NCI-H2029 treated with DMSO at 0.1 percent for 48 hours (cell line): ENCODE results near the gene GIMAP7.
"Not testable (repeated sequence)": the region's sequence is repeated elsewhere in the genome, so short reads cannot be mapped to it uniquely, and the experiment has no call there.

Experiments used
- DNase-seq: peaks from one replicate; lab custom pipeline; 2025; lab: John Stamatoyannopoulos, UW

GIMAP7 gene

DNA sequence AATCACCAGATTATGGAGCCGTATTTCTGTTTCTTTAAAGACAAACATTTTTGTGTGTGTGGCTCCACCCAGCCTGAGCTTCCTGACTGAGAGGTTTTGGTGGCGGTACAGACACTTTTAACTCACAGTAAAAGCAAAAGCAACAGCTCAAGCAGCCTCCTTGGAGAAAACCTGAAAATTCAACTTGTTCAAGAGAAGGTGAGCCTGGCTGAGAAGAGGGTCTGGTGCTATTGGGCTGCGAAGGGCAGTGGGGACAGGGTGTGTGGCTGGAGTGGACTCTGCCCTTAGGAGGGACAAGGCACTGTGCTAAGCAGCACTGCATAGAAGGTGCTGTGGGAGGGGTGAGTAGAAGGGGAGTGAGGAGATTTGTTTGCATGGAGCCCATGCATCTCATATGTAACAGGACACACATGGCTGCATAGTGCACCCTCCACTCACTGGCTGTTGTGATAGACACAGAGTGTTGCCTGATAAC is at the start of gene GIMAP7:
TSS of gene GIMAP7 (plus strand) at position 125 of the 475 bp plus-strand sequence. CDS start 5,103 bp downstream, outside the sequence.
- no peak for DNase-seq

DNA sequence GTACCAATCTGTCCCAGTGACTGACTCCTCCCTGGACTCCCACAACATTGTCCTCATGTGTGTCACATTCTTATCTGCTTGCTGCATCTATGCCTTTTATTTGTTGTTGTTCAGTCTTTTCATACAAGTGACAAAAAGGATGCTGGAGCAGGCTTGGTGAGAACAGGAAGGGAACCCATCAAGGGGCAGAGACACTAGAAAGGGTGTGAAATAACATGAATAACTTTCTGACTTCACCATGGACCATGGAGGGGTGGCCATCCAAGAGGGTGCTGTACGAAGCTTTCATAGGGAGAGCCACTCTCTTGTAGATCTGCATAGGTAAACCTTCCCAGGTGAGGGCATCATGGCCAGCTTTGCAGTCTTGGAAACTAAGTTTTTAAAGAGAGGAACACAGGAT is 49.7 kb upstream of the GIMAP7 start:
- DNase-seq, result no peak

DNA sequence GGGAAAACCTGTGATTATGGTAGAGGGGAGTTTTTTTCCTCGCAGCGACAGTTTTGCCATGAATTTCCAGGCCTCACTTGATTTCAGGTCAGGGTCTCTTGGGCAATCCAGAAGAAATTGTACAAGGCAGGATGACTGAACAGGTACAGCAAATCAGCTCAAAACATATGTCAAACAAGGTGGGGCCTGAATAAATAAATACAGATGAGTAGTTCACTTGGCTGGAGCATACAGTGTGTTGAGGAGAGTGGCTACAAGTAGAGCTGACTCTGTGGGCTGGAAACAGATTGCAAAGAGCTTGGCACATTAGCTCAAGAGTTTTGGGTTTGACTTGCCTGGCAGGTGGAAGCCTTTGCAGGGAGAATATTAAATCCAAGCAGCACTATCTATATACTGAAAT is 49.3 kb upstream of the GIMAP7 start:
- DNase-seq, result no peak

DNA sequence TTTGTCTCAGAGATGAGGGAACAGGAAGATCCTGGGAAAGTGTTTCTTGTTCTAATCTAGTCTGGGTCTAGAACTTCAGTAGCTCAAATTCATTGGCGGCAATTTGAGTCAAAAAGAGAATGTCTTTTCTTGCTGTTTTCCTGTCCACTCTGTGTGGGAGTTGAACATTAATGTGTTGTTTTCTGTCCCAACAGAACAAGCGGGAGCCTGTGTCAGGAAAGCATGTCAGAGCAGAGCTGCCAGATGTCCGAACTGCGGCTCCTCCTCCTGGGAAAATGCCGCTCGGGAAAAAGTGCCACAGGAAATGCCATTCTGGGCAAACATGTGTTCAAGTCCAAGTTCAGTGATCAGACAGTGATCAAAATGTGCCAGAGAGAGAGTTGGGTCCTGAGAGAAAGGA is 48.2 kb upstream of the GIMAP7 start:
- no peak for DNase-seq

DNA sequence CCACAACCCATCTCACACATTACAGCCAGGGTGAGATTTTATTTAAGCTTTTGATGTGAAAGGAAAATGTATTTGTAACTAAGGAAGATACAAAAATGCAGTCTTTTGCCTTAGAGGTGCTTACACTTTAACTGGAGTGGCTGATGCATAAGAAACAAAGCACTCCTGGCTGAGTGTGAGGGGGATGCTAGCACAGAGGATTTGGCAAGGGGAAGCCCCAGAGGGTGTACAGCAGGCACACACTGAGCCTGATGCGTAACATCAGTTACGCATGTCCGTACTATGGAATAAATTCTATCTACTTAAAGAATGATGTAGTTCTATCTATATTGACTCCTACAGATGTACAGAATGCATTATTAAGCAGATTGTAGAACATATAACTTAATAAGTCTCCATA is 46.4 kb upstream of the GIMAP7 start:
- DNase-seq, result no peak

DNA sequence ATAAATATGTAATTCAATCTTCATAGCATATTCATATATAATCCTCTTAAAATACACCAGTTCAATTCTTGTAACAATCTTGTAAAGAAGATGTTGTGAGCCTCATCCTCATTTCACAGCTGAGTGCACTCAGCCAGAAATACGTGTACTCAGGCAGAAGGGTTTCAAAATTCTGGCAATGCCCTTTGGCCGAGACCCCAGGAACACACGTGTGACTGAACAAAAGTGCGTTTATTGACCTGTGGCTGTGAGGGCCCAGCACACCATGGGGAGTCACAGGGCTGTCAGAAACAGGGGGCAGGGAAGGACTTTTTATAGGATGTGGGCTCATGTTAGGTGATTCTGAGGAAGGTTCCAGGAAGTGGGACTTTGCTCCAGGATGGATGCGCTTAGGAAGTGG is 42.8 kb upstream of the GIMAP7 start:
- no peak for DNase-seq

DNA sequence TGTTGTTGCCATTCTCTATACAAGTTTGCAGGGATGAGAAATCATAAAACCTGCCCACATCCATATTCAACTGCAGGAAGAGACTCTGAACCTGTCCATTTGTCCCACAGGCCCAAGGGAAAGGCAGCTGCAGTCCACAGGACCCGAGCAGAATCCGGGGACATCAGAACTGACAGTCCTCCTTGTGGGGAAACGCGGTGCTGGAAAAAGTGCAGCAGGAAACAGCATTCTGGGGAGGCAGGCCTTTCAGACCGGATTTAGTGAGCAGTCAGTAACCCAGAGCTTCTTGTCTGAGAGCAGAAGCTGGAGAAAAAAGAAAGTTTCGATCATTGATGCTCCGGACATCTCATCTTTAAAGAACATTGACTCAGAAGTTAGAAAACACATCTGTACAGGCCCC is 40.8 kb upstream of the GIMAP7 start:
- DNase-seq, result no peak

DNA sequence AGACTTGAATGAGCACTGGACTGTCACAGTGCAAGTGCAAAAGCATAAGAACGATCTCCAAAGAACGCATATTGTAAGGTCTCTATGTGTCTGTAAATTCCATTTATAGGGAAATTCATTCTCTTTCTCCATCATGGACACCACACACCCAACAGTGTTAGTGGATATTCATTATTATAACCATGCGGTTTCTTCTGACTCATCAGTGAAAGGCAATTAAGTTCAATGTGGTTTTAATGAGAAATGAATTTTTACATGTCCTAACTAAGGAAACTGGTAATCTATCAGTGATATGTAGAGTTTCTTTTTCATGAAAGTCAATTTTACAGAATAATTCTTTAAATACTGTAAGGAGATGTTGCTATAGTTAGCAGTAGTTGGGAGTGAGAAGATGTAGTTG is 38.4 kb upstream of the GIMAP7 start:
- no peak for DNase-seq

DNA sequence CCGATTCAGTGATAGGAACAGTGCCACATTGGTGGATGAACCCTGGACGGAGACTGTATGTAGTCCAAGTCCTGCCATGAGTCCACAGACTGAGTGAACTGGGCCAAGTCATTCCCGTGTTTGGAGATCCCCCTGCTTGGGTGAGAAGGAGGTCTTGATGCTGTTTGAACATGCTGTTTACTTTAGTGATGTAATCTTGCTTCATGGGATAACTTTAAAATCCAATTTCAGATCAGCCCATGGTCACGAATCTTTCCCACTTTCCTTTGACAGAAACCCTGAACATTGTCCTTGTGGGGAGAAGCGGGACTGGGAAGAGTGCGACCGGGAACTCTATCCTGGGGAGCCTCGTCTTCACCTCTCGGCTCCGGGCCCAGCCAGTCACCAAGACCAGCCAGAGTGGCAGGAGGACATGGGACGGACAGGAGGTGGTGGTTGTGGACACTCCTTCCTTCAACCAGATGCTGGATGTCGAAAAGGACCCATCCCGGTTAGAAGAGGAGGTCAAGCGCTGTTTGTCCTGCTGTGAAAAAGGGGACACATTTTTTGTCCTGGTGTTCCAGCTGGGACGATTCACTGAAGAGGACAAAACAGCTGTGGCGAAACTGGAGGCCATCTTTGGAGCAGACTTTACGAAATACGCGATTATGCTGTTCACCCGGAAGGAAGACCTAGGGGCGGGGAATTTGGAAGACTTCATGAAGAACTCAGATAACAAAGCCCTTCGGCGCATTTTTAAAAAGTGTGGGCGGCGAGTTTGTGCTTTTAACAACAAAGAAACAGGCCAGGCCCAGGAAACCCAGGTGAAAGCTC is 37.6 kb upstream of the GIMAP7 start:
- no peak for DNase-seq

DNA sequence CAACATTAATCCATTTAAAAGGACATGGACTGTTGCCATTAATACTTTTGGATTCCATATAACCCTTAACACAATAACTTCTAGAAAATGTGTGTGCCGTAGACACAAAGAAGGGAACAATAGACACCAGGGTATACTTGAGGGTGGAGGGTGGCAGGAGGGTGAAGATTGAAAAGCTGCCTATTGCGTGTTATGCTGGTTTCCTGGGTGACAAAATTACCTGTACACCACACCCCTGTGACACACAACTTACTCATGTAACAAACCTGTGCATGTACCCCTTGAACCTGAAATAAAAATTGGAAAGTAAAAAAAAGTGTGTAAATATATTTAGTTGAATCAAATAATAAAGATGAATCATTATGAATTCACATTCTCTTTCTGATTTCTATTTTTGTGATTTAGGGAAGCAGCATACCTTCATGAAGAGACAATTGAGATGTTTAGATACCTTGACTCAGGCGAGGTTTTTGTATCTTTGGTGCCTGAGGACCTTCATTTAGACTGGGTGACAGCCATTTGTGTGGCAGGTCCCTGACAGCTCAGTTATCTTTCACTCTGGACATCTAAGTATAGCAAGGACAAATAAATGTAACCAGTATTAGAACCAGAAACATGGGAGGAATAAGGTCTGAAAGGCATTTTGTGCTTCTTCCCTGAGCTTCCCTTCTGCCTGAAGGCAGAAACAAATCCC is 35.5 kb upstream of the GIMAP7 start:
- no peak for DNase-seq

DNA sequence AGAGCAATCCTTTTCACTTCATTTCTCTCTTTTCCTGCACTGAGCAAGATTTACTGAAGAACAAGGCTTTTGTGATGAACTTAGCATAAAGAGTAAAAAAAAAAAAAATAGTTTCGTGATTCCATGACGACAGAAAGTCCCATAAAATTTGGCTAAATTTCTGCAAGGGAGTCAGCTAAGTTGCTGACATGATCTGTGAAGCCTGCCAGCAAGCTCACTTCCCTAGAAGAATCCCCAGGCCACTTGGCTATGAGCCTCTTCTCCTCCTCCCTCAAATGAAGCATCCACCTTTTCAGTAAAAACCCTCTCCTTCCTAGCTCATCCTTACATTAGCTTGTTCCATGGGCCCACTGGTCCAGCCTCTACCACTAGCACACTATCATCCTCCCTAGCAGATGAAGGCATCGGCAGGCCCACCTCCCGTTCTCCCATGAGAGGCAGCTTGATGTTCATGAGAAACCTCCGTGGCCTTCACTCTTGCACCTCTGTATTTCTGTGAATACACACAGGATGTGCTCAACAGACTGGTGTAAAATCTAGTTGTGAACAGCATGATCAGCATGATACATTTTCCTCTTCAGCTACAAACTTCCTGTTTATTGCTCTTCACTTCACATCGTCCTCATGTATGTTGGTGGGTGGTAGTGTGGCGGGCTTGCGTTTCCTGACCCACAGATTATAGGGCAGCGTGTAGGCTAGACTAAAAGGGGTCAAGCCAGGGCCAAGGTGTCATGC is 33.3 kb upstream of the GIMAP7 start:
- no peak for DNase-seq

DNA sequence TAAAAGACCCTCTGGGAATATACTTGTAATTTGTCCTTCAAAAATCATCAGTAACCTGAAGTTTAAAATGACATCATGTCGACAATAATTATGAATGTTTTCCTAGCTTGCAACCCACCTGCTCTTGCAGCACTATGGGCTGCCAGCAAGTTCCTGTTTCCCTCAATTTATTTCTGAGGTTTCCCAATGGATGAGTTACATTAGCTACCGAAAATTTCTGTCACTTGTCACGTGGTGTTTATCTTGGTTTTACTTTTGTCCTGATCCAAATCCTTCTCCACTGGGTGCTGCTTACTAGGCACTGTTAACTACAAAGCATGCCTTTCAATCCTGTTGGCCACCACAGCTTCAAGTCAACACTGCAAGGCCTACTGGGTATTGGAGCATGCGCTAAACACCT is 32.8 kb upstream of the GIMAP7 start:
- no peak for DNase-seq

DNA sequence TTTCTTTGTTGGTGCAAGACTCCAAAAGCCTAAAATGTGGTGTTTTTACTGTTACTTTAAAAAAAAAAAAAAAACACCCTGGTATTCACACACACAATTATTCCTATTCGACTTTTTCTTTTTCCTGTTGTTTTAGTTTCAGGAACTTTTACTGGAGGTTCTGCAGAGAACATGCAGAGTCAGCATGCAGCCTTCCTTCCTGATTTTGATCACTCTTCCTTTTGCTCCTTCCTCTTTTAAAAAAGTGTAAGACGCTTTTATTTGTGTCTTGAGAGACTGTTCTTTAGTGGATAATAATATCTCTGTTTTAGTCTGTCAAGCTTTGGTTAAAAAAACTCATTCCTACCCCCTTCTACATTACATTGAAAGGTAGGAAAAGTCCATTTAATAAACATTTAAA is 31.2 kb upstream of the GIMAP7 start:
- DNase-seq, result not testable (repeated sequence)

DNA sequence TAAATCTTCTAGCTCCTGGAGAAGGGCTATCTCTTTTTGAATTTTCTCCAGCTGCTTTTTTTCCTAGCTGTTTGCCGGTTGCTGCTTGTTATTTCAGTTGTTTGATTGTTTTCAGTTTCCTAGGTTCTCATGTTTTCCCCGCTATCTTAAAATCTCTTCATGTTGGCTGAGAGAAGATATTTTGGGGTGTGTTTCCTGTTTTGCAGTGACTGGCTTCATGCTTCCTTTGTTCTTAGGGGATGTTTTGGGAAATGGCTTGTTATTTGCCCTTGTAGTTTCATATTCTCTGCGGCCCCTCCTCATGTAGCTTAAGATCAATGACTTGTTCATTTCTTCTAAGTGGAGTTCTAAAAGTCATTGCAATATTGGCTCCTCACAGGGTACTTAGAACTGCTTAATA is 30.6 kb upstream of the GIMAP7 start:
- not testable (repeated sequence) for DNase-seq

DNA sequence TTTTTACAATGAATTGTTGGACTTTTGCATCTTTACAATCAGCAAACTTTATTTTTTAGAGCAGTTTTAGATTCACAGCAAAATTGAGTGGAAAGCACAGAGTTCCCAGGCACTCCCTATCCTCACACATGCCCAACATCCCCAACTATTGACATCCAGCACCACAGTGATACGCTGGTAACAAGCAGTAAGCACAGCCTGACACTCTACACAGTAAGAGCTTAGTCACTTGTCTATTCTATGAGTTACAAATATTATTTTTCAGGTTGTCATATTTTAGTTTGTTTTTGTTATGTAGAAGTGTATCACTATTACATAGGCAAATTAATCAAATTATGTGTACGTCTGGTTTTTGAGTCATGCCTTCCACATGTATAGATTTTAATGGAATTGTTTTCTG is 27.0 kb upstream of the GIMAP7 start:
- no peak for DNase-seq

DNA sequence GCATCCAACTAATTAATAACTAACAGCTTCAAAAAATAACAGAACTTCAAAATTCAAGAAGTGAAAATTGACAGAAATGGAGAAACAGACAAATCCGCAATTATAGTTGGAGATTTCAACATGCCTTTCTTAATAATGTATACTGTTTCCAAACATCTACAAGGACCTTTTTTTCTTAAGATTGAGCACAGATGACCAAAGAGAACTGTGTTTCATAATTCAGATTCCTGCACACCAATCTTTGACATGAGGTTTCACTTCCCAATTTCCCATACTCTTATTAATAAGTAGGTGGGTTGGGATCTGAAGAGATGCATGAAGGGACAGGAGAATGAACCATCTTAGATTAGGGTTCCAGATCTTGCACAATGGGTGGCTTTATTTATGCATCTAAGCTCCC is 24.9 kb upstream of the GIMAP7 start:
- DNase-seq, result no peak

DNA sequence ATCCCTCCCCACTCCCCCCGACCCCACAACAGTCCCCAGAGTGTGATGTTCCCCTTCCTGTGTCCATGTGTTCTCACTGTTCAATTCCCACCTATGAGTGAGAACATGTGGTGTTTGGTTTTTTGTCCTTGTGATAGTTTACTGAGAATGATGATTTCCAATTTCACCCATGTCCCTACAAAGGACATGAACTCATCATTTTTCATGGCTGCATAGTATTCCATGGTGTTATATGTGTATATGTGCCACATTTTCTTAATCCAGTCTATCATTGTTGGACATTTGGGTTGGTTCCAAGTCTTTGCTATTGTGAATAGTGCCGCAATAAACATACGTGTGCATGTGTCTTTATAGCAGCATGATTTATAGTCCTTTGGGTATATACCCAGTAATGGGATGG is 21.2 kb upstream of the GIMAP7 start:
- DNase-seq, result not testable (repeated sequence)

DNA sequence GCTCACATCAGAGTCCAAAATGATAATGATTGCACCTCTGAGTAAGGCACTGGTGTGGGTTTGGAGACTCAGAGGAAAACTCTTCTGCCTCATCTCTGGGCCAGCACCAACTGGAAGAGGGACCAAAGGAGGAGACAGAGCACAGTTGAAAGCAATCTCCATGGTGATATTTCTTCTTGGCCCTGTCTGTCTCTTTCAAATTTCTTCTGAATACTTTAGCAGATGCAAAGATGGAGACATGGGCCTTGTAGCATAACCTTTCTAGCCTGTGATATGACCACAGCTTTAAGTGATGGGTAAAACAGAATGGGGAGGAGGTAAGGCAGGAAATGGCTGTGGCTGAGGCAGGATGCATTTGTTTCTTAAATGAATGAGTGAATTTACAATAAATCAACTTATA is 12.2 kb upstream of the GIMAP7 start:
- no peak for DNase-seq

DNA sequence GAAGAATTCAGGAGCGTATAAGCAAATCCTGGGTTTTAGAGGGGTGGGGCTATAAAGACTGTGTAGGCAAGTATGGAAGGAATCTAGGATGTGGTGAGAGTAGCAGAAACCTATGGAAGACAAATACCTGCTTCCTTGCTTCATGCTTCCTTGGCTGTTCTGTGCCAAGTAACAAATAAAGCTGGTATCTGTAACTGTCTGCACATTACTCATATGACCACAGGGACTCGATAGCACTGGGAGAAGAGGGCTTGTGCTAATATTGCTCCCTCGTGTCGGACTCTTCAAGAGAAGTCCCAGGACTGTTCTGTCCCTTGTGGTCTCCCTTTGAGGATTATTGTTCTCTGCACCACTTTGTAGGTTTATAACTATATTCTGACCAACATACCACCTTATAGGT is 11.5 kb upstream of the GIMAP7 start:
- DNase-seq, result no peak

DNA sequence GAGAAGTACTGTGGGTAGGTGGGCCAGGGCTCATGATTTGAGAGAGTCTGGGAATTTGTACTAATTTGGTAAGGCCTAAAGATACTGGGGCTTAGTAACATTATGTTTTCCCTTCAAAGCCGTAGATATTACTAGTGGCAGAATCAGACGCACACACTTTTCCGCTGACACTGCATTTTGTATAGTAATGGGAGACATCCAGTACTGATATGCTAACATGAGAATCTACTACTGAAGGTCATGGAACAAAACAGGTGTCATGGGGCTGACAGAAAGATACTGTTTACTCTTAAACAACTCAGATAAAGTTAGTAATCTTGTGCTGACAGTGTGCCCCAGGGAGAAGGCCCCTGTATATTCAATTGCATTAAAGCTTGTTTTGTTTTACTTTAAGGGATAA is 11.1 kb upstream of the GIMAP7 start:
- DNase-seq, result no peak

DNA sequence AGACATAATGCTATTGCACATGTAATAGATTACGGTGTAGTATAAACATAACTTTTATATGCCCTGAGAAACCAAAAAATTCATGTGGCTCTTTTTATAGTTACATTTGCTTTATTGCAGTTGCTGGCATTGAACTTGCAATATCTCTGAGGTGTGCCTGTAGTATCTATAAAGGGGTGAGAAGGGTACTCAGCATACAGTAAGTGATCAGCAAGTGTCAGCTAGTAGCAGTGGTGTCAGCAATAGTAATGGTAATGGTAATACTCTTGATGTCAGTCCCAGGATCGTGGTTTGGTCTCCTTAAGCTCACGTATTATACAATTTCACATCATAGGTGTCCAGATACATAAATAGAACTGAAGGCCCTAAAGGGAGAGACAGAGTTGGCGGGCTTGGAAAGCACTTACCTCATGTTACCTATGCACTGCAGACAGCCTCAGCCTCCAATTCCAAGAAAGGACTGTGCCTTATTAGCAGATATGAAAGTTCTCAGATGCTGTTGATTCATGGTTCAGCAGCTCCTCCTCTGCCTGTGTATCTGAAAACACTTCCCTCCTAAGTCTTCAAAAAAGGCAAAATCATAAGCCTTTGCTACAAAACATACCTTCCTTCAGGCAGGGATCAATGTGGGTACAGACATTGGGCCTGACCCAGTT is 6.6 kb upstream of the GIMAP7 start:
- no peak for DNase-seq

DNA sequence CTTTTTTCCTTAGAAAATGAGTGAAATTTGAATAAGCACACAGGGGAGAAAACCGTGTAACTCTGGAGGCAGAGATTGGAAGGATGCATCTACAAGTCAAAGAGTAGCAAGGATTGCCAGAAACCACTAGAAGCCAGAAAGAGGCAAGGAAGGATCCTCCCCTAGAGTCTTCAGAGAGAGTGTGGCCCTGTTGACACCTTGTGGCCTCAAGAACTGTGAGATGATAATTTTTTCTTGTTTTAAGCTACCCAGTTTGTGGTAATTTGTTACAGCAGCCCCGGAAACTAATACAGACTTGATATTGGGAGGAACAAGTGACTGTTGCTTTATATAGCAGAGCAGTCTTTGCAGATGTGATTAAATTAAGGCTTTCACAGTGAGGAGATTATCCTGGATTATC is 3.6 kb upstream of the GIMAP7 start:
- DNase-seq, result no peak
